ENCODE data around the gene GNS. TPM values are rescaled to one million over a fixed set of nuclear protein-coding genes. Genes with fewer than 3 reads are reported as not detected.
A peak's percentile ranks its signal among the peaks of the same experiment; 100 is the strongest.

Gene GNS
- total RNA-seq, 1 donor from 2014 or later: 150 TPM

- no peaks in the 10 kb centered on the region for H3K9me3 Mint-ChIP-seq (ENCODE audit: unreplicated experiment)
- DNase-seq (ENCODE audit: extremely low spot score, unreplicated experiment): no peak
- H3K27ac Mint-ChIP-seq (ENCODE audit: unreplicated experiment): no peak overlapping the region
- peaks cover 16% of the 10 kb centered on the region for H3K4me1 Mint-ChIP-seq (ENCODE audit: unreplicated experiment)
- H3K4me3 Mint-ChIP-seq (ENCODE audit: unreplicated experiment): no peak overlapping the region
- no peaks in the 10 kb centered on the region for H3K27me3 Mint-ChIP-seq (ENCODE audit: unreplicated experiment)
- peaks cover 12% of the 10 kb centered on the region for H3K36me3 Mint-ChIP-seq (ENCODE audit: unreplicated experiment)
- TF ChIP-seq CTCF (IDR thresholded peaks at IDR 0.05): no peak
Measured at GRCh38 chr12:64699504-64700115, 59.6 kb downstream of the GNS start.

GRCh38 chr12:64696080-64696741 lies 63.0 kb downstream of the GNS start:
- DNase-seq (ENCODE audit: extremely low spot score, unreplicated experiment): no peak
- Mint-ChIP-seq H3K4me3 (ENCODE audit: unreplicated experiment) (no peak overlapping the region), H3K36me3 (ENCODE audit: unreplicated experiment) (peaks cover 26% of the 10 kb centered on the region), H3K9me3 (ENCODE audit: unreplicated experiment) (no peaks in the 10 kb centered on the region), H3K4me1 (ENCODE audit: unreplicated experiment) (peaks cover 33% of the 10 kb centered on the region), H3K27me3 (ENCODE audit: unreplicated experiment) (no peaks in the 10 kb centered on the region), H3K27ac (ENCODE audit: unreplicated experiment) (no peak overlapping the region)
- peak; percentile 67 for TF ChIP-seq CTCF (IDR thresholded peaks at IDR 0.05)

GRCh38 chr12:64695550-64695949 lies 63.7 kb downstream of the GNS start:
- Mint-ChIP-seq H3K9me3 (ENCODE audit: unreplicated experiment) (no peaks in the 10 kb centered on the region), H3K27me3 (ENCODE audit: unreplicated experiment) (no peaks in the 10 kb centered on the region), H3K36me3 (ENCODE audit: unreplicated experiment) (peaks cover 26% of the 10 kb centered on the region), H3K4me3 (ENCODE audit: unreplicated experiment) (no peak overlapping the region), H3K27ac (ENCODE audit: unreplicated experiment) (no peak overlapping the region), H3K4me1 (ENCODE audit: unreplicated experiment) (peaks cover 27% of the 10 kb centered on the region)
- no peak for DNase-seq (ENCODE audit: extremely low spot score, unreplicated experiment)
- no peak for TF ChIP-seq CTCF (IDR thresholded peaks at IDR 0.05)

GRCh38 chr12:64694130-64695040 lies 64.8 kb downstream of the GNS start:
- Mint-ChIP-seq H3K36me3 (ENCODE audit: unreplicated experiment) (peaks cover 21% of the 10 kb centered on the region), H3K27me3 (ENCODE audit: unreplicated experiment) (no peaks in the 10 kb centered on the region), H3K27ac (ENCODE audit: unreplicated experiment) (no peak overlapping the region)

More at GRCh38 chr12:64694130-64695040, 64.8 kb downstream of the GNS start:
- Mint-ChIP-seq H3K9me3 (ENCODE audit: unreplicated experiment) (no peaks in the 10 kb centered on the region), H3K4me1 (ENCODE audit: unreplicated experiment) (peaks cover 27% of the 10 kb centered on the region), H3K4me3 (ENCODE audit: unreplicated experiment) (no peak overlapping the region)
- DNase-seq (ENCODE audit: extremely low spot score, unreplicated experiment): no peak
- no peak for TF ChIP-seq CTCF (IDR thresholded peaks at IDR 0.05)
